GM21423 (cell line): ENCODE results near the gene PPM1H.

ENCODE experiments used
- ATAC-seq: cut with Tn5 transposase; IDR thresholded peaks from one replicate; pipeline ENCODE4 v1.9.1; 2021; ENCODE audit warnings: mild to moderate bottlenecking, moderate library complexity; ENCODE audit not compliant: unreplicated experiment

Gene PPM1H

GRCh38 chr12:62717643-62718042 is 217.3 kb downstream of the PPM1H start:
- no peak for ATAC-seq

GRCh38 chr12:62716866-62717525 is 218.0 kb downstream of the PPM1H start:
- ATAC-seq = no peak

- no peak for ATAC-seq
These were observed 218.9 kb downstream of the PPM1H start for GRCh38 chr12:62716037-62716436.

- ATAC-seq = no peak
These were observed 219.9 kb downstream of the PPM1H start for GRCh38 chr12:62714774-62715721.

- ATAC-seq = no peak
These were observed 220.7 kb downstream of the PPM1H start for GRCh38 chr12:62714181-62714773.

- no peak for ATAC-seq
These were observed 221.2 kb downstream of the PPM1H start for GRCh38 chr12:62713723-62714122.

- no peak for ATAC-seq
These were observed 222.0 kb downstream of the PPM1H start for GRCh38 chr12:62712681-62713573.

- ATAC-seq = no peak
These were observed 223.2 kb downstream of the PPM1H start for GRCh38 chr12:62711631-62712241.

- ATAC-seq = no peak
These were observed 225.6 kb downstream of the PPM1H start for GRCh38 chr12:62709311-62709710.

- ATAC-seq = no peak
These were observed 227.0 kb downstream of the PPM1H start for GRCh38 chr12:62707939-62708338.

GRCh38 chr12:62705846-62706245 is 229.1 kb downstream of the PPM1H start:
- no peak for ATAC-seq

GRCh38 chr12:62703011-62703380 is 232.0 kb downstream of the PPM1H start:
- no peak for ATAC-seq

- no peak for ATAC-seq
These were observed 233.5 kb downstream of the PPM1H start for GRCh38 chr12:62701492-62701891.

- no peak for ATAC-seq
These were observed 234.7 kb downstream of the PPM1H start for GRCh38 chr12:62700091-62700880.

- ATAC-seq = no peak
These were observed 236.2 kb downstream of the PPM1H start for GRCh38 chr12:62698701-62699101.

- no peak for ATAC-seq
These were observed 237.1 kb downstream of the PPM1H start for GRCh38 chr12:62697893-62698292.

- ATAC-seq = no peak
These were observed 239.3 kb downstream of the PPM1H start for GRCh38 chr12:62695696-62696095.

GRCh38 chr12:62694632-62695031 is 240.3 kb downstream of the PPM1H start:
- ATAC-seq = peak; percentile 78

- no peak for ATAC-seq
These were observed 240.8 kb downstream of the PPM1H start for GRCh38 chr12:62694116-62694515.
